ENCODE data around the gene SGK1.

SGK1 gene

GRCh38 chr6:134351615-134352474 lies 33.9 kb upstream of the SGK1 start:
- Histone ChIP-seq H3K9me3 (ENCODE audit: low read depth, low read length) (no peaks in the 10 kb centered on the region), H3K4me3 (no peak overlapping the region), H3K36me3 (ENCODE audit: insufficient read depth, low read length) (no peaks in the 10 kb centered on the region), H3K9ac (ENCODE audit: insufficient read length) (no peak overlapping the region), H3K27ac (no peak overlapping the region)
- DNase-seq (ENCODE audit: low read depth, low spot score): no peak
- no peak for TF ChIP-seq POLR2AphosphoS5 (IDR thresholded peaks at IDR 0.05; ENCODE audit: borderline replicate concordance, low read depth, low read length)

GRCh38 chr6:134347885-134348805 lies 30.2 kb upstream of the SGK1 start:
- H3K9ac ChIP-seq (ENCODE audit: insufficient read length): no peak overlapping the region
- TF ChIP-seq POLR2AphosphoS5 (IDR thresholded peaks at IDR 0.05; ENCODE audit: borderline replicate concordance, low read depth, low read length) (no peak), EZH2 (IDR thresholded peaks at IDR 0.05) (no peak), FOXP2 (optimal IDR thresholded peaks at IDR 0.05; ENCODE audit: control extremely low read depth, extremely low read length, insufficient read depth) (no peak)
- DNase-seq (ENCODE audit: low read depth, low spot score): no peak
- H3K4me3 ChIP-seq: no peak overlapping the region
- H3K9me3 ChIP-seq (ENCODE audit: low read depth, low read length): no peaks in the 10 kb centered on the region
- H3K36me3 ChIP-seq (ENCODE audit: insufficient read depth, low read length): no peaks in the 10 kb centered on the region
- no peak overlapping the region for H3K27ac ChIP-seq

GRCh38 chr6:134346932-134347545 lies 29.1 kb upstream of the SGK1 start:
- H3K4me3 ChIP-seq: no peak overlapping the region
- no peak overlapping the region for H3K9ac ChIP-seq (ENCODE audit: insufficient read length)
- DNase-seq (ENCODE audit: low read depth, low spot score): no peak
- H3K9me3 ChIP-seq (ENCODE audit: low read depth, low read length): no peaks in the 10 kb centered on the region
- no peaks in the 10 kb centered on the region for H3K36me3 ChIP-seq (ENCODE audit: insufficient read depth, low read length)
- TF ChIP-seq EZH2 (IDR thresholded peaks at IDR 0.05): no peak
- H3K27ac ChIP-seq: no peak overlapping the region

- DNase-seq (ENCODE audit: low read depth, low spot score): no peak
Measured at GRCh38 chr6:134345789-134346188, 27.9 kb upstream of the SGK1 start.

GRCh38 chr6:134343066-134343465 lies 25.2 kb upstream of the SGK1 start:
- Histone ChIP-seq H3K9ac (ENCODE audit: insufficient read length) (no peak overlapping the region), H3K36me3 (ENCODE audit: insufficient read depth, low read length) (no peaks in the 10 kb centered on the region), H3K4me3 (no peak overlapping the region), H3K9me3 (ENCODE audit: low read depth, low read length) (no peaks in the 10 kb centered on the region), H3K27ac (no peak overlapping the region)
- DNase-seq (ENCODE audit: low read depth, low spot score): no peak
- TF ChIP-seq POLR2AphosphoS5 (IDR thresholded peaks at IDR 0.05; ENCODE audit: borderline replicate concordance, low read depth, low read length) (no peak), EZH2 (IDR thresholded peaks at IDR 0.05) (no peak), FOXP2 (optimal IDR thresholded peaks at IDR 0.05; ENCODE audit: control extremely low read depth, extremely low read length, insufficient read depth) (no peak)

More at GRCh38 chr6:134345789-134346188, 27.9 kb upstream of the SGK1 start:
- no peak overlapping the region for H3K9ac ChIP-seq (ENCODE audit: insufficient read length)
- H3K27ac ChIP-seq: no peak overlapping the region
- H3K36me3 ChIP-seq (ENCODE audit: insufficient read depth, low read length): no peaks in the 10 kb centered on the region
- TF ChIP-seq POLR2AphosphoS5 (IDR thresholded peaks at IDR 0.05; ENCODE audit: borderline replicate concordance, low read depth, low read length): no peak
- TF ChIP-seq EZH2 (IDR thresholded peaks at IDR 0.05): no peak
- TF ChIP-seq FOXP2 (optimal IDR thresholded peaks at IDR 0.05; ENCODE audit: control extremely low read depth, extremely low read length, insufficient read depth): no peak
- no peak overlapping the region for H3K4me3 ChIP-seq
- no peaks in the 10 kb centered on the region for H3K9me3 ChIP-seq (ENCODE audit: low read depth, low read length)

- DNase-seq (ENCODE audit: low read depth, low spot score): no peak
- no peak for TF ChIP-seq POLR2AphosphoS5 (IDR thresholded peaks at IDR 0.05; ENCODE audit: borderline replicate concordance, low read depth, low read length)
- TF ChIP-seq FOXP2 (optimal IDR thresholded peaks at IDR 0.05; ENCODE audit: control extremely low read depth, extremely low read length, insufficient read depth): no peak
- no peak for TF ChIP-seq EZH2 (IDR thresholded peaks at IDR 0.05)
- Histone ChIP-seq H3K36me3 (ENCODE audit: insufficient read depth, low read length) (no peaks in the 10 kb centered on the region), H3K9ac (ENCODE audit: insufficient read length) (no peak overlapping the region), H3K4me3 (no peak overlapping the region), H3K9me3 (ENCODE audit: low read depth, low read length) (no peaks in the 10 kb centered on the region), H3K27ac (no peak overlapping the region)
Measured at GRCh38 chr6:134341999-134342567, 24.2 kb upstream of the SGK1 start.

- H3K27ac ChIP-seq: no peak overlapping the region
- TF ChIP-seq FOXP2 (optimal IDR thresholded peaks at IDR 0.05; ENCODE audit: control extremely low read depth, extremely low read length, insufficient read depth): no peak
- TF ChIP-seq EZH2 (IDR thresholded peaks at IDR 0.05): no peak
- TF ChIP-seq POLR2AphosphoS5 (IDR thresholded peaks at IDR 0.05; ENCODE audit: borderline replicate concordance, low read depth, low read length): no peak
- no peak for DNase-seq (ENCODE audit: low read depth, low spot score)
- H3K9ac ChIP-seq (ENCODE audit: insufficient read length): no peak overlapping the region
- no peak overlapping the region for H3K4me3 ChIP-seq
- no peaks in the 10 kb centered on the region for H3K36me3 ChIP-seq (ENCODE audit: insufficient read depth, low read length)
- no peaks in the 10 kb centered on the region for H3K9me3 ChIP-seq (ENCODE audit: low read depth, low read length)
Measured at GRCh38 chr6:134340179-134340975, 22.5 kb upstream of the SGK1 start.
